Measurements from ENCODE around the gene SPC24. TPM values are rescaled to one million over a fixed set of nuclear protein-coding genes. Genes with fewer than 3 reads are reported as not detected.
"Not testable (repeated sequence)": the region's sequence is repeated elsewhere in the genome, so short reads cannot be mapped to it uniquely, and the experiment has no call there.

SPC24 gene
- total RNA-seq, 1 donor from 2014 or later = 33.1 TPM

- no peak for DNase-seq
- intact Hi-C loops (cut with micrococcal nuclease) = no loop called here
- H3K4me1 Mint-ChIP-seq = peaks cover 12% of the 10 kb centered on the region
- no peaks in the 10 kb centered on the region for H3K27me3 Mint-ChIP-seq
- peaks cover 9% of the 10 kb centered on the region for H3K36me3 Mint-ChIP-seq (ENCODE audit: low read depth)
- no peaks in the 10 kb centered on the region for H3K9me3 Mint-ChIP-seq
- no peak overlapping the region for H3K27ac Mint-ChIP-seq
- H3K4me3 Mint-ChIP-seq = no peak overlapping the region
Observed at GRCh38 chr19:11140896-11141295, 14.7 kb downstream of the SPC24 start.

- H3K9me3 Mint-ChIP-seq; H3K27me3 Mint-ChIP-seq; H3K4me3 Mint-ChIP-seq; DNase-seq; H3K36me3 Mint-ChIP-seq (ENCODE audit: low read depth); intact Hi-C loops (cut with micrococcal nuclease); H3K27ac Mint-ChIP-seq: not testable (repeated sequence)
- peaks cover 12% of the 10 kb centered on the region for H3K4me1 Mint-ChIP-seq
Observed at GRCh38 chr19:11140023-11140538, 15.5 kb downstream of the SPC24 start.

- H3K4me1 Mint-ChIP-seq = peaks cover 12% of the 10 kb centered on the region
- H3K9me3 Mint-ChIP-seq = no peaks in the 10 kb centered on the region
- H3K27ac Mint-ChIP-seq = no peak overlapping the region
- no peak overlapping the region for H3K4me3 Mint-ChIP-seq
- no peak for DNase-seq
- intact Hi-C loops (cut with micrococcal nuclease) = no loop called here
- H3K36me3 Mint-ChIP-seq (ENCODE audit: low read depth) = peaks cover 4% of the 10 kb centered on the region
- no peaks in the 10 kb centered on the region for H3K27me3 Mint-ChIP-seq
Observed at GRCh38 chr19:11138601-11139300, 16.8 kb downstream of the SPC24 start.

- H3K4me3 Mint-ChIP-seq = peak overlapping the region; percentile 86
- intact Hi-C loops (cut with micrococcal nuclease) = loop anchor here (2.0 kb wide), 1 partner anchor 67 kb away; no protein-coding TSS in a partner anchor
- peak overlapping the region; percentile 81 for H3K27ac Mint-ChIP-seq
- DNase-seq = peak; percentile 84
- H3K9me3 Mint-ChIP-seq = no peaks in the 10 kb centered on the region
- H3K27me3 Mint-ChIP-seq = no peaks in the 10 kb centered on the region
- H3K36me3 Mint-ChIP-seq (ENCODE audit: low read depth) = peaks cover 10% of the 10 kb centered on the region
- peaks cover 9% of the 10 kb centered on the region for H3K4me1 Mint-ChIP-seq
Observed at GRCh38 chr19:11137542-11138384, 17.8 kb downstream of the SPC24 start.

DNA sequence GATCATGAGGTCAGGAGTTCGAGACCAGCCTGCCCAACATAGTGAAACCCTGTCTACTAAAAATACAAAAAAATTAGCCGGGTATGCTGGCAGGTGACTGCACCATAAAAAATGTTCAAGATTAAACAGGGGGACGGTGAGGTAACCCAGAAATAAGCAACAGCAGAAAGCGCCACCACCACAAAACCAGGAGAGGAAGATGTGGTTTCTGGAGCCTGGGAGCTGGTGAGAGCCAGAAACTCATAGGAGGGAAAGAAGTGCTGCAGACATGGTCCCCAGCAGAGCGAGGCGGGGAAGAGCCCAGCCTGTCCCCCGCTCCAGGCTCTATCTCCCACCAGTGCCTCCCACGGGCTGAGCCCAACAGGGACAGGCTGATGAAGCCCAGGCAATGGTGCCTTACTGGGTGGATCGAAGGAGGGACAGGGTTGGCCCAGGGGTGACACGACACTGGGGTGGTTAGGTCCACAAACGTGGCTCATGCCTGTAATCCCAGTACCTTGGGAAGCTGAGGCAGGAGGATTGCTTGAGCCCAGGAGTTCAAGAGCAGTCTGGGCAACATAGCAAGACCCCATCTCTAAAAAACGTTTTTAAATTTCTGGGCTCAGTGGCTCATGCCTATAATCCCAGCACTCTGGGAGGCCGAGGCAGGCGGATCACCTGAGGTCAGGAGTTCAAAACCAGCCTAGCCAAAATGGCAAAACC, 19.0 kb downstream of the SPC24 start:
- Mint-ChIP-seq H3K4me1 (peaks cover 9% of the 10 kb centered on the region), H3K27ac (no peak overlapping the region), H3K36me3 (ENCODE audit: low read depth) (peaks cover 20% of the 10 kb centered on the region), H3K9me3 (no peaks in the 10 kb centered on the region), H3K27me3 (no peaks in the 10 kb centered on the region), H3K4me3 (no peak overlapping the region)
- no peak for DNase-seq
- intact Hi-C loops (cut with micrococcal nuclease) = loop anchor here (2.0 kb wide), 1 partner anchor 68 kb away; no protein-coding TSS in a partner anchor

DNA sequence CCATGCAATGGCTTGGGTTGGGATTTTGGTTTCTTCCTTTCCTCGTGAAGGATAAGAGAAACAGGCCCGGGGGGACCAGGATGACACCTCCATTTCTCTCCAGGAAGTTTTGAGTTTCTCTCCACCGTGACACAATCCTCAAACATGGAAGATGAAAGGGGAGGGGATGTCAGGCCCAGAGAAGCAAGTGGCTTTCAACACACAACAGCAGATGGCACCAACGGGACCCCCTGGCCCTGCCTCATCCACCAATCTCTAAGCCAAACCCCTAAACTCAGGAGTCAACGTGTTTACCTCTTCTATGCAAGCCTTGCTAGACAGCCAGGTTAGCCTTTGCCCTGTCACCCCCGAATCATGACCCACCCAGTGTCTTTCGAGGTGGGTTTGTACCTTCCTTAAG, 24.1 kb downstream of the SPC24 start:
- Mint-ChIP-seq H3K27ac (no peak overlapping the region), H3K36me3 (ENCODE audit: low read depth) (peaks cover 51% of the 10 kb centered on the region), H3K4me3 (no peak overlapping the region), H3K27me3 (no peaks in the 10 kb centered on the region), H3K4me1 (no peaks in the 10 kb centered on the region), H3K9me3 (no peaks in the 10 kb centered on the region)
- intact Hi-C loops (cut with micrococcal nuclease) = loop anchor here (2.0 kb wide), 1 partner anchor 95 kb away; no protein-coding TSS in a partner anchor
- no peak for DNase-seq

- Mint-ChIP-seq H3K4me1 (no peaks in the 10 kb centered on the region), H3K36me3 (ENCODE audit: low read depth) (peaks cover 56% of the 10 kb centered on the region), H3K9me3 (no peaks in the 10 kb centered on the region), H3K4me3 (no peak overlapping the region), H3K27me3 (no peaks in the 10 kb centered on the region), H3K27ac (no peak overlapping the region)
- DNase-seq = peak; percentile 91
- intact Hi-C loops (cut with micrococcal nuclease) = loop anchor here (2.0 kb wide), 1 partner anchor 94 kb away; no protein-coding TSS in a partner anchor
Observed at GRCh38 chr19:11130824-11131455, 24.6 kb downstream of the SPC24 start.

- H3K4me3 Mint-ChIP-seq = no peak overlapping the region
- no peaks in the 10 kb centered on the region for H3K9me3 Mint-ChIP-seq
- no peak for DNase-seq
- no peak overlapping the region for H3K27ac Mint-ChIP-seq
- H3K36me3 Mint-ChIP-seq (ENCODE audit: low read depth) = peaks cover 56% of the 10 kb centered on the region
- intact Hi-C loops (cut with micrococcal nuclease) = no loop called here
- no peaks in the 10 kb centered on the region for H3K4me1 Mint-ChIP-seq
- H3K27me3 Mint-ChIP-seq = no peaks in the 10 kb centered on the region
Observed at GRCh38 chr19:11127905-11128304, 27.7 kb downstream of the SPC24 start.

DNA sequence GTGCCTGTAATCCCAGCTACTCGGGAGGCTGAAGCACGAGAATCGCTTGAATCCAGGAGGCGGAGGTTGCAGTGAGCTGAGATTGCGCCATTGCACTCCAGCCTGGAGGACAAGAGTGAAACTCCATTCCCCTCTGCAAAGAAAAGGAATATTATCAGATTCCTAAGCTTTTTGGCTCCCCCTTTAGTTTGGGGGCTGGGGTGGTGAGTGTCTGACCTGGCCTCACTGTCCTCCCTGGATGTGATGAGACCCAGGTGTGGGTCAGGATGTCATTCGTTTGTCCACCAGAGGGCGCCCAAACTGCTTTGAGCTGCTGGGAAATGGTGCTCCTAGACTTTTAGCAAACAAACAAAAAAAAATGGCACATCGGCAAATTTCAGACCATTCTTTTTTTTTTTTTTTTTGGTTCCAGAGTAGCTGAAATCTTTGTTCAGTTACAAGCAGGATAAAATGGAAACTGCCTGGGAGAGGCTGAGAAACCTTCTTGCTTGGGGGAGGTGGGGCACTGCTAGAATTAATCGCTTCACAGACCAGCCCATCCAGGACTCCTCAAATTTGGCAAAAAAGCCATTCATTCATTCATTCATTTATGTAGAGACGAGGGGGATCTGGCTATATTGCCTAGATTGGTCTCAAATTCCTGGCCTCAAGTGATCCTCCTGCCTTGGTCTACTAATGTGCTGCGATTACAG, 29.4 kb downstream of the SPC24 start:
- intact Hi-C loops (cut with micrococcal nuclease) = no loop called here
- H3K36me3 Mint-ChIP-seq (ENCODE audit: low read depth) = peaks cover 47% of the 10 kb centered on the region
- peak; percentile 93 for DNase-seq
- no peaks in the 10 kb centered on the region for H3K27me3 Mint-ChIP-seq
- no peaks in the 10 kb centered on the region for H3K9me3 Mint-ChIP-seq
- H3K4me3 Mint-ChIP-seq = no peak overlapping the region
- no peaks in the 10 kb centered on the region for H3K4me1 Mint-ChIP-seq
- H3K27ac Mint-ChIP-seq = peak overlapping the region; percentile 63

DNA sequence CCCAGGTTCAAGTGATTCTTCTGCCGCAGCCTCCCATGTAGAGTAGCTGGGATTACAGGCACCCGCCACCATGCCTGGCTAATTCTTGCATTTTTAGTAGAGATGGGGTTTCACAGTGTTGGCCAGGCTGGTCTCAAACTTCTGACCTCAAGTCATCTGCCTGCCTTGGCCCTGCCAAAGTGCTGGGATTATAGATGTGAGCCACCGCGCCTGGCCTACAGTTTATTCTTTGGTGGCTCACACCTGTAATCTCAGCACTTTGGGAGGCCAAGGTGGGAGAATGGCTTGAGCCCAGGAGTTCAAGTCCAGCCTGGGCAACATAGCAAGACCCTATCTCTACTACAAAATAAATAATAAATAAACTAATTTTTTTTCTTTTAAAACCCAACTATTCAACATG, 31.4 kb downstream of the SPC24 start:
- DNase-seq; H3K27me3 Mint-ChIP-seq; intact Hi-C loops (cut with micrococcal nuclease); H3K27ac Mint-ChIP-seq; H3K4me3 Mint-ChIP-seq; H3K9me3 Mint-ChIP-seq; H3K4me1 Mint-ChIP-seq: not testable (repeated sequence)
- peaks cover 49% of the 10 kb centered on the region for H3K36me3 Mint-ChIP-seq (ENCODE audit: low read depth)

DNA sequence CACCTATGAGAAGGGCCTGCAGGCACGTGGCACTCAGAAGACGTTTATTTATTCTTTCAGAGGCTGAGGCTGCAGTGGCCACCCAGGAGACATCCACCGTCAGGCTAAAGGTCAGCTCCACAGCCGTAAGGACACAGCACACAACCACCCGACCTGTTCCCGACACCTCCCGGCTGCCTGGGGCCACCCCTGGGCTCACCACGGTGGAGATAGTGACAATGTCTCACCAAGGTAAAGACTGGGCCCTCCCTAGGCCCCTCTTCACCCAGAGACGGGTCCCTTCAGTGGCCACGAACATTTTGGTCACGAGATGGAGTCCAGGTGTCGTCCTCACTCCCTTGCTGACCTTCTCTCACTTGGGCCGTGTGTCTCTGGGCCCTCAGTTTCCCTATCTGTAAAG, 32.5 kb downstream of the SPC24 start:
- Mint-ChIP-seq H3K4me3 (no peak overlapping the region), H3K4me1 (no peaks in the 10 kb centered on the region), H3K27ac (no peak overlapping the region), H3K27me3 (no peaks in the 10 kb centered on the region), H3K9me3 (no peaks in the 10 kb centered on the region), H3K36me3 (ENCODE audit: low read depth) (peaks cover 54% of the 10 kb centered on the region)
- intact Hi-C loops (cut with micrococcal nuclease) = no loop called here
- DNase-seq = no peak

GRCh38 chr19:11121963-11122362, 33.6 kb downstream of the SPC24 start:
- H3K9me3 Mint-ChIP-seq; H3K27ac Mint-ChIP-seq; H3K4me1 Mint-ChIP-seq; DNase-seq; H3K27me3 Mint-ChIP-seq; intact Hi-C loops (cut with micrococcal nuclease); H3K4me3 Mint-ChIP-seq: not testable (repeated sequence)
- peaks cover 55% of the 10 kb centered on the region for H3K36me3 Mint-ChIP-seq (ENCODE audit: low read depth)

DNA sequence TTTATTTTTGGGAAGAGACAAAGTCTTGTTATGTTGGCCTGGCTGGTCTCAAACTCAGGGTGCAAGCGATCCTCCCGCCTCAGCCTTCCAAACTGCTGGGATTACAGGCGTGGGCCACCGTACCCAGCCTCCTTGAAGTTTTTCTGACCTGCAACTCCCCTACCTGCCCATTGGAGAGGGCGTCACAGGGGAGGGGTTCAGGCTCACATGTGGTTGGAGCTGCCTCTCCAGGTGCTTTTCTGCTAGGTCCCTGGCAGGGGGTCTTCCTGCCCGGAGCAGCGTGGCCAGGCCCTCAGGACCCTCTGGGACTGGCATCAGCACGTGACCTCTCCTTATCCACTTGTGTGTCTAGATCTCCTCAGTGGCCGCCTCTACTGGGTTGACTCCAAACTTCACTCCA, 39.1 kb downstream of the SPC24 start:
- H3K27ac Mint-ChIP-seq = no peak overlapping the region
- DNase-seq = no peak
- no peaks in the 10 kb centered on the region for H3K9me3 Mint-ChIP-seq
- no peaks in the 10 kb centered on the region for H3K27me3 Mint-ChIP-seq
- H3K36me3 Mint-ChIP-seq (ENCODE audit: low read depth) = peaks cover 69% of the 10 kb centered on the region
- peaks cover 2% of the 10 kb centered on the region for H3K4me1 Mint-ChIP-seq
- intact Hi-C loops (cut with micrococcal nuclease) = no loop called here
- H3K4me3 Mint-ChIP-seq = no peak overlapping the region
